ENCODE measurements around the gene EPS8. TPM values are rescaled to one million over a fixed set of nuclear protein-coding genes. Genes with fewer than 3 reads are reported as not detected.

The EPS8 gene
- total RNA-seq, 1 donor from 2014 or later = 17.8 TPM

DNA sequence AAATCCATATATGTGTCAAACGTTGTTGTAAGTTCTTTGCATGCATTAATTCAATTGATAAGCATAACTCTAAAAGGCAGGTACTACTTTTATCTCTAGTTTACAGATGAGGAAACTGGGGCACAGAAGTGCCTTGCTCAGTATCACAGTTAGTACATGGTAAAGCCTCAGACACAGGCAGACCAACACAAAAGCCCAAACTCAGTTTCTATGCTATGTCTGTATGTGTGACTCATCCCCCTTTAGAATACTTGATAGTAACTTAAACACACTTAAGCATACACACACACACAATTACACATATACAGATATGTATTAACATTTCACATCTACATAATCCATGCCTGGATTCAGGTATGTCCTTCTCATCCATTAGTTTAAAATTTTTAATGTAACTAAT is 88.0 kb downstream of the EPS8 start:
- no peaks in the 10 kb centered on the region for H3K27me3 ChIP-seq (ENCODE audit: control insufficient read depth, insufficient read depth, low read length)
- no peak for DNase-seq (ENCODE audit: low read depth)
- H3K4me3 ChIP-seq (ENCODE audit: low read depth, low read length) = no peak overlapping the region
- H3K36me3 ChIP-seq (ENCODE audit: control insufficient read depth, insufficient read depth, low read length) = no peaks in the 10 kb centered on the region
- TF ChIP-seq, protein P1, sequence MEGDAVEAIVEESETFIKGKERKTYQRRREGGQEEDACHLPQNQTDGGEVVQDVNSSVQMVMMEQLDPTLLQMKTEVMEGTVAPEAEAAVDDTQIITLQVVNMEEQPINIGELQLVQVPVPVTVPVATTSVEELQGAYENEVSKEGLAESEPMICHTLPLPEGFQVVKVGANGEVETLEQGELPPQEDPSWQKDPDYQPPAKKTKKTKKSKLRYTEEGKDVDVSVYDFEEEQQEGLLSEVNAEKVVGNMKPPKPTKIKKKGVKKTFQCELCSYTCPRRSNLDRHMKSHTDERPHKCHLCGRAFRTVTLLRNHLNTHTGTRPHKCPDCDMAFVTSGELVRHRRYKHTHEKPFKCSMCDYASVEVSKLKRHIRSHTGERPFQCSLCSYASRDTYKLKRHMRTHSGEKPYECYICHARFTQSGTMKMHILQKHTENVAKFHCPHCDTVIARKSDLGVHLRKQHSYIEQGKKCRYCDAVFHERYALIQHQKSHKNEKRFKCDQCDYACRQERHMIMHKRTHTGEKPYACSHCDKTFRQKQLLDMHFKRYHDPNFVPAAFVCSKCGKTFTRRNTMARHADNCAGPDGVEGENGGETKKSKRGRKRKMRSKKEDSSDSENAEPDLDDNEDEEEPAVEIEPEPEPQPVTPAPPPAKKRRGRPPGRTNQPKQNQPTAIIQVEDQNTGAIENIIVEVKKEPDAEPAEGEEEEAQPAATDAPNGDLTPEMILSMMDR (IDR thresholded peaks at IDR 0.05; ENCODE audit: insufficient read depth, low read length, poor library complexity, severe bottlenecking) = no peak

DNA sequence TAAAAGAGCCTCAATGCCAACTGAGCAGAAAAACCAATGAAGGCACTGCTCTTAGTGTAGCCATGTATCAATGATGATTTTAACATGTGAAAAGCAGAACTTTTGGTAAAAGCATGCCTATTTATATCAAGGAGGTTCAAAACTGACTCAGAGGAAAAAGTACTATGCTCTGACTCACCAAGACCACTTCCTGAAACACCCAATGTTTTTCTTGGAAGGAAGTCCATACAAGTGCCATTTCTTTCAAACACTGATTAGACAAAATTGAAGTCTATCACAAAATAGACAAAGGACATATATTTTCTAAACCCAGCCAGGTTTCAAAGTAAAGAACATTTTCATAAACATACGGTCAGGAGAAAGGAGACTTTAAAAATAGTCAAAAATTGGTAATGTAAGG is 88.6 kb downstream of the EPS8 start:
- H3K4me3 ChIP-seq (ENCODE audit: low read depth, low read length) = no peak overlapping the region
- no peaks in the 10 kb centered on the region for H3K27me3 ChIP-seq (ENCODE audit: control insufficient read depth, insufficient read depth, low read length)
- TF ChIP-seq, protein P1 (IDR thresholded peaks at IDR 0.05; ENCODE audit: insufficient read depth, low read length, poor library complexity, severe bottlenecking) = no peak
- peak; percentile 86 for DNase-seq (ENCODE audit: low read depth)
- no peaks in the 10 kb centered on the region for H3K36me3 ChIP-seq (ENCODE audit: control insufficient read depth, insufficient read depth, low read length)

DNA sequence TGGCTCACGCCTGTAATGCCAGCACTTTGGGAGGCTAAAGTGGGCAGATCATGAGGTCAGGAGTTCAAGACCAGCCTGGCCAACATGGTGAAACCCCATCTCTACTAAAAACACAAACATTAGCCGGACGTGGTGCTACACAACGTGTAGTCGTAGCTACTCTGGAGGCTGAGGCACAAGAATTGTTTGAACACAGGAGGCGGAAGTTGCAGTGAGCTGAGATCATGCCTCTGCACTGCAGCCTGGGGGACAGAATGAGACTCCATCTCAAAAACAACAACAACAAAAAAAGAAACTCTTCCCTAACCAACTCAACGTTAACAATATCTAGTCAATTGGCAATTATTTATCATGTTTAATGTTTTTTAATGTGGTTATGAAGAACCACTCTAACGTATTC is 89.3 kb downstream of the EPS8 start:
- DNase-seq (ENCODE audit: low read depth) = no peak

DNA sequence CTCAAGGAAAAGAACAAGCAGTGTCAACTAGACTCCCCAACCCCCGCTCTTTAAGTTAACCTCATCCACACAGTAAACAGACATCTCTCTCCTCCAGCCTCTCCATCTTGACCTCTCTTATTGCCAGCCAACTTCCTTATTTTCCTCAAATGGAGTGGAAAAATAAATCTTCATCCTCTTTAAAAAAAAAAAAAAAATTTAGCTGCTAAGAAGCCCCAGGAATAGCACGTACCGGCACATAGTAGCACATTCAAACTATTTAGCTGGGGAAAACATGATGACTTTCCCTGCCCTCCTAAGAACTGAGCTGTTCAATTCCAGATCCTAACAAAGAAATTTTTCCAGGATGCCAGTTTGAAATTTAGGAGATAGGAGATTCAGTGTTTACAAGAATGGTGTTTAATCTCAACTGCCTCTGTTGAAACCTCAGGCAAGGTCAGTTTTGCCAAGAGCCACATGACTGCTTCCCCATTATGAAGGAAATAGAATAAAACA is 90.8 kb downstream of the EPS8 start:
- no peak overlapping the region for H3K4me3 ChIP-seq (ENCODE audit: low read depth, low read length)
- no peaks in the 10 kb centered on the region for H3K36me3 ChIP-seq (ENCODE audit: control insufficient read depth, insufficient read depth, low read length)
- DNase-seq (ENCODE audit: low read depth) = no peak
- TF ChIP-seq, protein P1 (IDR thresholded peaks at IDR 0.05; ENCODE audit: insufficient read depth, low read length, poor library complexity, severe bottlenecking) = no peak
- no peaks in the 10 kb centered on the region for H3K27me3 ChIP-seq (ENCODE audit: control insufficient read depth, insufficient read depth, low read length)

More for the DNA sequence above, 89.3 kb downstream of the EPS8 start:
- Histone ChIP-seq H3K36me3 (ENCODE audit: control insufficient read depth, insufficient read depth, low read length) (no peaks in the 10 kb centered on the region), H3K27me3 (ENCODE audit: control insufficient read depth, insufficient read depth, low read length) (no peaks in the 10 kb centered on the region), H3K4me3 (ENCODE audit: low read depth, low read length) (no peak overlapping the region)
- TF ChIP-seq, protein P1 (IDR thresholded peaks at IDR 0.05; ENCODE audit: insufficient read depth, low read length, poor library complexity, severe bottlenecking) = no peak

DNA sequence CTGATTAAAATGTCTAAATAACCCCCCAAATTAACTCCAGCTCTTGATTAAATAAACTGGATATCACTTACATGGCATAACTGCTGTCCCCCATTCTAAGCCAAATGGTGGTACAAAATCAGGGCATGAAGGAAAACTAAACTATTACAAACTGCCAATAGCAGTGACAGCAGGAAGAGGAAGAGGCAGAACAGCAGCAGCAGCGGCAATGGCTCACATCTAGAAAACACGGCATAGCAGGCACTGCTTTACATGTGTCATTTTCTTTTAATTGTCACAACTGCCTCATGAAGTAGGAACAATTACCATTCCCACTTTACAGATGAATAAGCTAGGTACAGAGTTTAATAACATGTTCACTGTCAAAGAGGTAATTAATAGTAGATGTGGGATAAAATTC is 92.0 kb downstream of the EPS8 start:
- H3K36me3 ChIP-seq (ENCODE audit: control insufficient read depth, insufficient read depth, low read length) = no peaks in the 10 kb centered on the region
- DNase-seq (ENCODE audit: low read depth) = no peak
- TF ChIP-seq, protein P1 (IDR thresholded peaks at IDR 0.05; ENCODE audit: insufficient read depth, low read length, poor library complexity, severe bottlenecking) = no peak

DNA sequence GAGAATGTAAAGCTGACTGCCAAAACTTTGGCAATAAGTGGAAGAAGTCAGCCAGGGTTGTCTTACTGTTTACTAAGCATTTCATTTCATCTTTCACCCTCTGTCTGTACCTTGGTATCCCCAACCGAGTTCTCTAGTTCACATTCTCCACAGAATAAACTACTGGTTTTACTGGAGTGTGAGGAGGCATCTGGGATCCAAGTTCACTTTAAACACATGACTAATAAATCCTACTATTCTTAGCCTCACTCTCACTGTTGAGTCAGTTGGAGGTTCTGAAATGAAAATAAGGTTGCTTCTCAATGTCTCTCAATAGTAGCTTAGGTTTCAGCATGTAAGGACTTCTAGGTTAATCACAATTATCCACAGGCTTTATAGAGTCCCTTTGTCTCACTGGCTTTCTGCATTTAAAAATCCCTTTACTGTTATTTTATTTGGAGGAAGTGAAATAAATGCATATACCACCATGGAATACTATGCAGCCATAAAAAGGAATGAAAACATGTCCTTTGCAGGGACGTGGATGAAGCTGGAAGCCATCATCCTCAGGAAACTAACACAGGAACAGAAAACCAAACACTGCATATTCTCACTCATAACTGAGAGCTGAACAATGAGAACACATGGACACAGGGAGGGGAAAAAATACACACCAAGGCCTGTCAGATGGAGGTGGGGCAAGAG is 95.8 kb downstream of the EPS8 start:
- H3K36me3 ChIP-seq (ENCODE audit: control insufficient read depth, insufficient read depth, low read length) = no peaks in the 10 kb centered on the region
- no peak for DNase-seq (ENCODE audit: low read depth)
- H3K4me3 ChIP-seq (ENCODE audit: low read depth, low read length) = no peak overlapping the region
- no peaks in the 10 kb centered on the region for H3K27me3 ChIP-seq (ENCODE audit: control insufficient read depth, insufficient read depth, low read length)
- TF ChIP-seq, protein P1 (IDR thresholded peaks at IDR 0.05; ENCODE audit: insufficient read depth, low read length, poor library complexity, severe bottlenecking) = no peak

More for the DNA sequence above, 92.0 kb downstream of the EPS8 start:
- no peak overlapping the region for H3K4me3 ChIP-seq (ENCODE audit: low read depth, low read length)
- no peaks in the 10 kb centered on the region for H3K27me3 ChIP-seq (ENCODE audit: control insufficient read depth, insufficient read depth, low read length)
